GM19025 (cell line): Measurements from ENCODE around the gene NLRP12.
"Not testable (repeated sequence)": the region's sequence is repeated elsewhere in the genome, so short reads cannot be mapped to it uniquely, and the experiment has no call there.

Source experiments
- ATAC-seq: cut with Tn5 transposase; IDR thresholded peaks from one replicate; pipeline ENCODE4 v1.9.1; 2021; ENCODE audit warnings: mild to moderate bottlenecking, low read depth, moderate library complexity; ENCODE audit not compliant: unreplicated experiment

The NLRP12 gene

DNA sequence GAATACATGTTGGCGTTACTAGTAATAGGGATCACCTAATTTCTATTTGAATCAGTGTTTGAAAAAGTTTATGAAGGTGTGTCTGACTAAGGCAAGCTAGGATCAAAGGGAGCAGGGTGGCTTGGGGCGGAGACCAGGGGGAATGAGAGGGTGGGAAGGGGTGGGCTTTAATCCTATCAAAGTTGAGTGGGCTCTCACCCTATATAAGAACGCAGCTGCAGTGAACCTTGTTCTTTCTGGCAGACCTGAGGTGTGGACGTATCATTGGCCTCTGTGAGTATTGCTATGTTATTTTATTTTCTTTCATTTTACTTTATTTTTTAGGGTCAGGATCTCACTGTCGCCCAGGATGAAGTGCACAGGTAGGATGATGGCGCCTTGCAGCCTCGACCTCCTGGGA is 37.4 kb downstream of the NLRP12 start:
- no peak for ATAC-seq

DNA sequence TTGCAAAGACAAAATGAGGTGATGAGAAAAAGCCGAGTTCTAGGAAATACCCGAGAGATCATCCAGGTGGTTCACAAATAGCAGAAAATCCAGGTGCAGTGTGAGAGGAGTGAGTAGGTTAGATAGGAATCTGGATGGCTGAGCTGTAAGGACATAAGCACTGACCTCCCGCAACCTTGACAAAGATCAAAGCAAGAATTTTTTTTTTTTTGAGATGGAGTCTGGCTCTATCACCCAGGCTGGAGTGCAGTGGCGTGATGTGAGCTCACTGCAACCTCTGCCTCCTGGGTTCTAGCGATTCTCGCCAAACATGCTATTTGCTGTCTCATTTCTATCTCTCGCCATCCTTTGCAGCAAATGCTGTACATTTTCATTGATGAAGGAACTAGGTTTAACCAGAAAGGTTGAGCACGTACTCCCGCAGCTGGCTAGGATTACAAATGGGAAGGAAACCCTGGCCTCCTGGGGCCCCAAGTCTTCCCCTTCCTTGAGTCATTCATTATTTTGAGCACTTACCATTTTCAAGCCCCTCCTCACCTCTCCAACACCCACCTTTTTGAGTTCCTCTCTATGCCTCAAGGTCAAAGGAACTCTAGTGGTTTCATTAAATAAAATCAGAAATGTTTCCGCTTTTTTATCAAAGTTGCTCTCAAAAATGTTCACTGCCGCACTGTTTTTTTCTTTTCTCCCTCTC is 38.8 kb downstream of the NLRP12 start:
- no peak for ATAC-seq

DNA sequence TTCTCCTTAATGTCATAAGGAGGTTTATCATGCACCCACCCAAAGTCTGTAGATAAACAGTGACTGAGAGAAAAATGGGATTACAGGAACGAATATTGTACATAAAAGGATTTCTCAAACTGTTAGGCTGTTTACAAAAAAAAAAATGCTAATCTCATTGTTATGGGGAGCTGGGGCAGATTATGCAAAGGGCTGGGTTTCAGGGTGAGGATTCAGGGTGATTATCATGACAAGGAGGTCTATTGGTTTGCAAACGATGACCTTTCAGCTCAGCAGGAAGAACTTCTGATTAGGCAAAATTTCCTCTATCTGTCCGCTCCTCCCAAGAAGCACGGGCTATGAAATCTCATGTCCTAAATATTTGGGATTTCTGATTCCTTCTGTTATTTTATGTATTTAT is 41.4 kb downstream of the NLRP12 start:
- ATAC-seq: no peak

DNA sequence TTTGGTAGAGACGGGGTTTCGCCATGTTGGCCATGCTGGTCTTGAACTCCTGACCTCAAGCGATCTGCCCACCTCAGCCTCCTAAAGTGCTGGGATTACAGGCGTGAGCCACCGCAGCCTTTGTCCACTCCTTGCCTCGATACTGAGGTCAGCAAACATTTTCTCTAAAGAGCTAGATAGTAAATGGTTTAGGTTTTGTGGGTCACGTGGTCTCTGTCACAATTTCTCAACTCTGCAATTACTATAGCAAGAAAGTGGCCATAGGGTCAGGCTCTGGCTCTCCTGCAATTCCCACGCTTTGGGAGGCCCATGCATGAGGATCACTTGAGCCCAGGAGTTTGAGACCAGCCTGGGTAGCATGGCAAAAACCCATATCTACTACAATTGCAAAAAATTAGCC is 42.8 kb downstream of the NLRP12 start:
- ATAC-seq: not testable (repeated sequence)

DNA sequence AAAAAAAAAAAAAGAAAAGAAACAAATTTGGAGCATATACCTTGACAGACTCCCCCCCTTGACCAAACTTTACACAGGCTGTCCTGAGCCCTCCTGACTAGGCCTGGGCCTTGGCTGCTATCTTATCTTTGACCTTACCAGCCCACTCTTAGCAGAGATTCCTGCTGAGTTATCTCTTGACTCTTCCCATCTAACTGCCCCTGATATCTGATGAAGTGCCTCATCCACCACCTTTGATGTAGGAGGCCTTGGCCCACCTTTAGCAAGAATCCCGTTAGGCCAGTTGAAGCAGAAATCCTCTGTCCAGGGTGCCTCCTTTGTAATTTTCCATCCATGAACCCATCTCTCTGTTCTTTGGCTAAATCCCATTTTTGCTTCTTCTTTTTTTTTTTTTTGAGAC is 43.6 kb downstream of the NLRP12 start:
- no peak for ATAC-seq

DNA sequence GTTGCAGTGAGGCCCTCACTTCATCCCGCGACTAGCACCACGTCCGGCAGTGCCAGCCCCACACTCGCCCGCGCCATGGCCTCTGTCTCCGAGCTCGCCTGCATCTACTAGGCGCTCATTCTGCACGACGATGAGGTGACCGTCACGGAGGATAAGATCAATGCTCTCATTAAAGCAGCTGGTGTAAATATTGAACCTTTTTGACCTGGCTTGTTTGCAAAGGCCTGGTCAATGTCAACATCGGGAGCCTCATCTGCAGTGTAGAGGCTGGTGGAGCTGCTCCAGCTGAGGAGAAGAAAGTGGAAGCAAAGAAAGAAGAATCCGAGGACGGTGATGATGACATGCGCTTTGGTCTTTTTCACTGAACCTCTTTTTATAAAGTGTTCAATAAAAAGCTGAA is 48.6 kb downstream of the NLRP12 start:
- no peak for ATAC-seq

DNA sequence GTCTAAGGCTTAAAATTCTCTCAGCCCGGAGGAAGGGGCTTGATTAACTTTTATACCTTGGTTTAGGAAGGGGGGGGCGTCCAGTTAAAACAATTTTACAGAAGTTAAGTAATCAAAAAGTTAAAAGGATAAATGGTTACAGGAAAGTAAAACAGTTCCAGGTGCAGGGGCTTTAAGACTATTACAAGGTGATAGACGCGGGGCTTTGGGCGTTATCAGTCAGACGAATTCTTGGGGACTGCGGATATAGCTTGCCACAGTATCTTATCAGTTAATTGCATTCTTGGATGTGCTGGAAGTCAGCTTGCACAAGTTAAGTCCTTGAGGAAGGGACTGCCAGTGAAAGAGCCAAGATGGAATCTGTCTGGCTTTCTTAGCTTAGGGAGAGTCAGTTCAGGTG is 49.6 kb downstream of the NLRP12 start:
- not testable (repeated sequence) for ATAC-seq

DNA sequence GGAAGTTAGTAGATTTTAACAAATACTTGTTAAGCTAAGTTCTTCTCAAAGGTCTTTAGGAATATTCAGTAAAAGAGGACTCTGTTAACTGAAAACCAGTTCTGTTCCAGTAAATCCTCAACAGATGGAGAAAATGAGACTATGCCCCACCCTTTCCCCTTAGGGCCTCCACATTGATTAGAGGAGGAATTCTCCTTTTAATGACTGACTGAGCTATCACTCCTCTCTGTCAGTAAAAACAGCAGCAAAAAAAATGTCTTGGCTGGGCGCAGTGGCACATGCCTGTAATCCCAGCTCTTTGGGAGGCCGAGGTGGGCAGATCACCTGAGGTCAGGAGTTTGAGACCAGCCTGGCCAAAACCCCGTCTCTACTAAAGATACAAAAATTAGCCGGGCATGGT is 50.1 kb downstream of the NLRP12 start:
- no peak for ATAC-seq

DNA sequence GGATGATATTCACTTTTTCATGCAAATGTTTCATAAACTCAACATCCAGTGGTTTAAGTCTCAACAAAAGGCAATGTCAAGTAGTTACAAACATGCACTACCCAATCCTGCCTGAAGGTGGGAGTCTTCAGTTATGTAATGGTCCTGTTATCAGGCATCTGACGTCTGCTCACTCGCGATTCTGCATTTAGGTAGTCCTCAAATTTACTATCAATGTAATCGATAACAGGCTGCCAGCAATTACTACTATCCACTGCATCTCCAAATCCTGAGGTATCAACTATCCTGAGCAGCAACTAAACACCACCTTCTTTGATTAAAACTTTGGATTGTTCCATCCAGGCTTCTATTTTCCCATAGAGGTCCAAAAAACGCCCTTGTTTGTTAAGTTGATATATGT is 51.2 kb downstream of the NLRP12 start:
- ATAC-seq: no peak

DNA sequence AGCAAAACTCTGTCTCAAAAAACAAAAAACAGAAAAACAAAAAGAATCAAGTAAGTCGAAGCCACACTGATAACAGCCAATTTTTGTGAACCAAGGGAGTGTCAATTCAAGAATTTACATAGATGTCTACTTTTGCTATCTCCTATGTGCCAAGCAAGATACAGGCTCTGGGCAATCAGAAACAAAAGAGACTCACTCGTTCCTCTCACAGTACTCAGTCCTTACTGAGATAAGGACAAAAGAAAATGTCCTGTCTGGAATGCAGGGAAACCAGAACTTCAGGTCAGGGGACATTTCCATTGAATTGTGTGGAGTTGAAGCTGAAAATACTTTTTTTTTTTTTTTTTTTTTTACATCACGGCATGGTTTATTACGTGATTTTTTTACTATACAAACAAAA is 53.0 kb downstream of the NLRP12 start:
- no peak for ATAC-seq

DNA sequence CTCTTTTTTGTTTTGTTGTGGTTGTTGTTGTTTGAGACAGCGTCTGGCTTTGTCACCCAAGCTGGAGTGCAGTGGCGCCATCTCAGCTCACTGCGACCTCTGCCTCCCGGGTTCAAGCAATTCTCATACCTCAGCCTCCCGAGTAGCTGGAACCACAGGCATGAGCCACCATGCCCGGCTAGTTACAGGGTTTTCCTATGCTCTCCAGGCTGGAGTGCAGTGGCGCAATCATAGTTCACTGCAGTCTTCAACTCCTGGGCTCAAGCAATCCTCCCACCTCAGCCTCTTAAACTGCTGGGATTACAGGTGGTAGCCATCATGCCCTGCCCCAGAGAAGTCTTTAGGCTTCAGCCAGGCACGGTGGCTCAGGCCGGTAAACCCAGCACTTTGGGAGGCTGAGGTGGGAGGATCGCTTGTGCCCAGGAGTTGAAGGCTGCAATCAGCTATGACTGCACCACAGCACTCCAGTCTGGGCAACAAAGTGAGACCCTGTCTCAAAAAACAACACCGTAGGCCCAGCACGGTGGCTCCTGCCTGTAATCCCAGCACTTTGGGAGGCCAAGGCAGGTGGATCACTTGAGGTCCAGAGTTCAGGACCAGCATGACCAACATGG is 54.3 kb downstream of the NLRP12 start:
- not testable (repeated sequence) for ATAC-seq

DNA sequence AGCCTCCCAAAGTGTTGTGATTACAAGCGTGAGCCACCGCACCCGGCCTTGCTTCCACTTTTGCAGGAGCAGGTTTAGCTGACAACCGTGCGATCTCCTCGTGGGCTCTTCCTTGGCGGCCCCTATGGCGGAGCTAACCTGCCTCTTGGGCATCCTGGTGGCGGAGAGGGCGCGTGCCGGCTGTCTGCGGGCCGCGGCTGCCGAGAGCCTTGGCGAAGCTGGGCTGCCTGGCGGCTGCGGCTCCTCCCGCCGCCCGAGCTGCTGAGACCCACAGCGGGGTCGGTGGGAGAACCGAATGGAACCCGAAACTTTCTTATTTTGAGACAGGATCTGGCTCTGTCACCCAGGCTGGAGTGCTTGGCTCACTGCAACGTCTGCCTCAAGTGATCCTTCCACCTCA is 55.7 kb downstream of the NLRP12 start:
- ATAC-seq: no peak

DNA sequence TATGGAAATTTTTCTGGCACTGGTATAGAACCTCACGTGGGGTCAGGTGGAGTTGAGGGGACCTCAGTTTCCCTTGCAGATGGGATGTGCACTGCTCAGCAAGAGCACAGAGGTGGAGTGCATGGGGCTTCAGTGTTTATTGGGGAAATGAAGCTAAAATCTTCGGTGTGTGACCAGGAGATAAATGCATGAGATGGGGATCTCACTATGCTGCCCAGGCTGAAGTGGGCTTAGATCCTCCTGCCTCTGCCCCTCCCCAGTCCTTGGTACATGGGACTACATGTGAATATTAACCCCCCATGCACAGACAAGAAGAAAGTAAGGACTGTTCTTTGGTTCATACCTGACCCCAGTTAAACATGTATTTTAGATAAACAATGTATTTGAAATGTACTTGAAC is 65.1 kb downstream of the NLRP12 start:
- not testable (repeated sequence) for ATAC-seq
